HG03575 (cell line): ENCODE data around the gene OR9A2.

Source experiments
- ATAC-seq: cut with Tn5 transposase; IDR thresholded peaks from one replicate; pipeline ENCODE4 v1.9.1; 2021; ENCODE audit not compliant: unreplicated experiment, insufficient number of reproducible peaks, low FRiP score; ENCODE audit errors: extremely low read depth

The OR9A2 gene, protein sequence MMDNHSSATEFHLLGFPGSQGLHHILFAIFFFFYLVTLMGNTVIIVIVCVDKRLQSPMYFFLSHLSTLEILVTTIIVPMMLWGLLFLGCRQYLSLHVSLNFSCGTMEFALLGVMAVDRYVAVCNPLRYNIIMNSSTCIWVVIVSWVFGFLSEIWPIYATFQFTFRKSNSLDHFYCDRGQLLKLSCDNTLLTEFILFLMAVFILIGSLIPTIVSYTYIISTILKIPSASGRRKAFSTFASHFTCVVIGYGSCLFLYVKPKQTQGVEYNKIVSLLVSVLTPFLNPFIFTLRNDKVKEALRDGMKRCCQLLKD

DNA sequence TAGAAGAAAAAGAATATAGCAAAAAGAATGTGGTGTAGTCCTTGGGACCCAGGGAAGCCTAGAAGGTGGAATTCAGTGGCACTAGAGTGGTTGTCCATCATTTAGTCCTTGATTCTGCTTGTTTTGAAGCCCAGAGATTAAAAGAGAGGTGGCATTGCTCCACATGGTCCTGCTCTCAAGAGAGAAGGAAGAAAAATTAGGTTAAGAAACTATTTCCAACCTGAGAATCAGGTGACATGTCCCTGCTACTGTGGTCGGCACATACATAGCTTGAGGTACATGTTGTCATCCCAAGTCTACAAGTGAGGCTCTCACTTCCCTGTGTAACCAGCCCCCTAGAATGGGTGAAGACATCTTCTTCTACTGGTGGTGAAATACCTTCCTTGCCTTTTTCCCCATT lies at the start of gene OR9A2:
OR9A2 (minus strand) TSS at position 101 of the 400 bp plus-strand sequence; CDS start at position 101, 0 bp downstream.
- no peak for ATAC-seq

DNA sequence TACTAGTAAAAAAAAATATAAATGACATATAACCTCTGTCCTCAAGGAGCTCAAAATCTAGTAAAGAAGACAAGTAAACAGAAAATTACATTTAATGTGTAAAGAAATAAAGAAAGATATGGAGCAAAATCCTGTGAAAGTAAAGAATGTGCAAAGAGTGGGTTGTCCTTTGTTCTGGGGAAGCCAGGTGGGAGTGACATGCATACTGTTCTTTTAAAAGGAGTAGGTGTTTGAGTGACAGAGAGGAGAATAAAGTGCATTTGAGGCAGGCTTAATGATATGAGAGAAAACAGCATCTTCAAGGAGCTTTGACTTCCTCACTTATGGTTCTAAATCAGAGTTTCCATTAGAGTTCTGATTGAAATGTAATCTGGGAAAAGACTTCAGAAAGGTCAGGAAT lies 47.2 kb upstream of the OR9A2 start:
- ATAC-seq: no peak

DNA sequence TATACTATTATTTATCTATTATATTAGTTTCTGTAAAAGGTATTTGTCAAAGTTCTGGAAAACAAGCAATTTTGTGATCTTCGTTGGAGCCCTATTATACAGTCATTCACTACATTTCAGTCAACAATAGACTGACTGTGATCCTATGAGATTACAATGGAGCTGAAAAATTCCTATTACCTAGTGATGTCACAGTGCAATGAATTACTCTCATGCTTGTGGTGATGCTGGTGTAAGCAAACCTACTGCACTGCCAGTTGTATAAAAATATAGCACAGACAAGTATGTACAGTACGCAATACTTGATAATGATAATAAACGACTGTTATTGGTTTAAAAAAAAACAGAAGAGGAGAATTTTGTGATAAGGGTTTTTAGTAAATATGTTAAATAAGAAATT lies 46.6 kb upstream of the OR9A2 start:
- ATAC-seq: no peak

DNA sequence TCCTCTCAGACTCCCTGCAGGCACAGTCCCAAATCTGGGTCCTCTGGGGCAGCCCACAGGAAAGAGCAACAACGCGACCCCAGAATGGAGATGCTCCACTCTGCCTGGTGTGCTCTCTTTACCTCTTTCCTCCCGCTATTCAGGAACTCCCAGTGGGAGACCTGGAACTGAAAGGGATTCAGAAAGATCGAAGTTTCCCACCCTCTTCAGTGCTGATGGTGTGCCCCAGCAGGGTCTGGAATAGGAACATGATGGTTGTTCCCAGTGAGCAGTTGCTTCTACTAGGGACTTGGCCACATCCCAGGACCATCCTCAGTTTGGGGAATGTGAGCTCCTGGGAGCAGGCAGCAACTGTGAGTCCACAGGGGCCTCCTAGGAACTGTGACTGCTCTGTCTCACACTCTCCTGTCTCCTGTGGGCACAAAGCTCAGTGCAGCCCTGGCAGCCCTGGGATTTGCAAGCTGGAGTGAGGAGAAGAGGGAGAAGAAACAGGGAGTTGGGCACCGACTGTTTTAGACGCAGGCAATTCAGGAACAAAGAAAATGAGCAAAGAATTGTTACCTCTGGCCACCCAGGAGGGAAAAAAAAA lies 43.1 kb upstream of the OR9A2 start:
- ATAC-seq: no peak

DNA sequence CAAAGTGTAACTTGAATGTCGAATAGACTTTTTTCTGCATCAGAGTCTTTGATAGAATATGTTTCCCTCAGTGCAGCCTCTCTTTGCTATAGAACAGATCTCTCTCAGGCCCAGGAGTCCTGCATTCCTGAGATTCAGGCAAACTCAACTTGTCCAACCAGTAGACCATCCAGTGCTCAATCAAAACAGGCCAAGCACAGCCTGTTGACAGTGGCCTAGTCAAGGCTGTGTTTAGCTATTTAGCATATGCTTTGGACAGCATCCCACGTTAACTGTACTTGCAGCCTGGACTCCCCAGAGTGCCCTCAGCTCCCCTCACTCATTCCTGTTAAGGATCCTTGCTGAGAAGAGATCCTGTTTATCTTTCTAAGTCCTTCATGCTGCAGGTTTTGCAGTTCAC lies 41.5 kb upstream of the OR9A2 start:
- ATAC-seq: no peak

DNA sequence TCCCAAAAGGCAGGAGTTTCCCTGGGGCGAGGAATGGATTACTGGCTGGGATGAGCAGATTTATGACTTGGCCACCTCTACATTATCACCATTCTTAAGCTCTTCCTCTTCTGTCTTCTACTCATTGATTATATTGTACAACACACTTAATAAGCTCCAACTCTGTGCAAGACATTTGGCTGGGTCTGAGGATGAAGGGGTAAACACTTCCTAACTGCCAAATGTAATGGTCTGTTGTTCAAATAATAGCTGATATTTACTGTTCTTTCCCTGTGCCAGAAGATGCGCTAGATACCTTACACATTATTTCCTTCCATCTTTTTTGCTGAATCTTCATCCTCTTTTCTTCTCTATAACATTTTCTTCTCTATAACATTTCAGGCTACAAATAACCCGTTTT lies 36.8 kb upstream of the OR9A2 start:
- ATAC-seq: no peak

DNA sequence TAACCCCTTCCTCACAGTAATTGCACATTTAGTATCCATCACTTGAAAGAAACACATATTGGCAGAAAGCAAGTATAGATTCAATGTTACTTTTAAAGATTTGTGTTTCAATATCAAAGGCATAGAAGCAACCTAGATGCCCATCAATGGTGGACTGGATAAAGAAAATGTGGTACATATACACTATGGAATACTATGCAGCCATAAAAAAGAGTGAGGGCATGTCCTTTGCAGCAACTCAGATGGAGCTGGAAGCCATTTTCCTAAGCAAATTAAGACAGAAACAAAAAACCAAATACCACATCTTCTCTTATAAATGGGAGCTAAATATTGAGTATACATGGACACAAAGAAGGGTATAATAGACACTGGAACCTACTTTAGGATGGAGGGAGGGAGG lies 28.8 kb upstream of the OR9A2 start:
- no peak for ATAC-seq

DNA sequence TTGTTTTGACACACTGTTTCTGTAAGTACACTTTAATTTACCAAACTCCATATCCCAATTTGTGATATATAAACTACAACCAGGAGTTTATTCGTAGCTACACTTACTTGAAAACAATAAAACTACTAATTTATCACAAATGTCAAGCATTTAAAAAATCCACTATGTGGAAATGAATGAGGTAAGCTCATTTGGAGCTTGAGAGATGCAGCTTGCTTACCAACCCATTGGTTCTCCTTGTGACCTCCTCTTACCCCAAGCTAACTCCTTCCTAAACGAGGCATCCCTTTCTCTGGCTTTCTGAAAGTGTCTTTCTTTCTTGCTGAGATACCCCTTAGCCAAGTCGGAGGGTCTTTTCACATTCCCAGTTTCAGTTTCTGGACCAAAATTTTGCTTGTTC lies 27.7 kb upstream of the OR9A2 start:
- no peak for ATAC-seq

DNA sequence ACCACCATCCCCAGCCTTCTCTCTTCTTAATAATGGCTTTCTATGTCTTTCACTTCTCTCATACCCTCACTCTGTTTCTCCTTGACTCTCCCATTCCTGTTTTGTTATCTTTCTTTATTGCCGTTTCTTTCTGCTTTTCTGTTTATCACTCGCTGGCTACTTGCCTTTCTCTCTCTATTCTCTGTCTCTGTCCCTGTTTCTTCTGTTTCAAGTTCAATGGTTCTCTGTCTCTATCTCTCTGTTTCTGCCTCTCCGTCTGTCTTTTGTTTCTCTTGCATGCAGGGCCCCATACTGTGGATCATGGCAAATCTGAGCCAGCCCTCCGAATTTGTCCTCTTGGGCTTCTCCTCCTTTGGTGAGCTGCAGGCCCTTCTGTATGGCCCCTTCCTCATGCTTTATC lies 25.1 kb upstream of the OR9A2 start, which contains the start of gene OR6V1:
OR6V1 (plus strand) TSS at position 301 of the 400 bp plus-strand sequence; CDS start at position 301, 0 bp downstream.
- no peak for ATAC-seq

DNA sequence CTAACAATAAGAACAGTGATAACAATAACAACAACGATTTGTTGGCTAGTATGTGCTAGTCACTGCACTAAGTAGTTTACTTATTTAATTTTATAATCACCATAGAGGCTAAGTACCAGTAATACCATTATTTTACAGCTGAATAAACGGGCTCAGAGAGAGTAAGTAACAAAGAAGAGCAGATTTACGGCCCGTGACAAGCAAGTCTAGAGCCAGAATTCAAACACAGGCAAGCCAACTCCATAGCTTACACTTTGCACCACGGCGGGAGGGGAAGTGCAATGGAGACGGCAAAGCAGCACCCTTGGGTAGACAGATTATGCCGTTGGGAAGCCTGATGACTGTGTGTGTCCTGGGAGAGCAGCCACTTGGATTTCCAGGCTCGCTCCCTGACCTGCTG lies 24.0 kb upstream of the OR9A2 start:
- no peak for ATAC-seq

DNA sequence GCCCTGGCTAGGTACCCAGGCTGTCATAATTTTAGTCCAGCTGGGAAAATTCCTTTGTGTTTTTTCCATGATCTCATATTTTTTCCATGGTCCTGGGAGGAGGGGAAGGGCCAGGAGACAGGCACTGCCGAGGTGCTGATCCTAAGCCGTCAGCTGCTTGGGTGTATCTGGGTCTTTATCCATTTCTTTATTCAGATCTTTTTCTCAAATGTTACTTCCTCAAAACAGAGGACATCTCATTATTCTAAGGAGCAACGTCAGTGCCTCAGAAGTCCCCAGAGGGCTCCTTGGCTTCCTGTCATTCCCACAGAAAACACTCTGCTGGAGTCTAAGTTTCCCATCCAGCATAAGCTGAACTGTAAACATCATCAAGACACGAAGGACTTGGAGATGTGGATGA lies 22.4 kb upstream of the OR9A2 start:
- no peak for ATAC-seq

DNA sequence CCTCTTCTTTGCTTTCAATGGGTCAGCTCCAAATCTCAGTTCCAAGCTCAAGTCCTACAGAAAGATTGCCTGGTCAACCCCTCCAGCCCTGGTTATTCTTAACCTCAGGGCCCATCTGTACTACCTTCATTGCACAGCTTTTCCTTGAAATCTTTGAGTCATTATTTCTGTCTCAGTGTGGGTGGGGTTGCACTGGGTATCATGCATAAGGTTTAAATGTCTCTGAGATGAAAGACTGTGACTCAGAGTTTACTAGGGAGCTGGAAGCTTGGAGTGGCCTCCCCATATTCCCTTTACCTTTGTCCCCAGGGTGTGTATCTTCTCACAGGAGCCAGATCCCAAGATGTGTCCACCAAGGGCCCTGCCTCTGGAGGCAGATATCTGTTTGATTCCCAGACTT lies 21.9 kb upstream of the OR9A2 start:
- no peak for ATAC-seq

DNA sequence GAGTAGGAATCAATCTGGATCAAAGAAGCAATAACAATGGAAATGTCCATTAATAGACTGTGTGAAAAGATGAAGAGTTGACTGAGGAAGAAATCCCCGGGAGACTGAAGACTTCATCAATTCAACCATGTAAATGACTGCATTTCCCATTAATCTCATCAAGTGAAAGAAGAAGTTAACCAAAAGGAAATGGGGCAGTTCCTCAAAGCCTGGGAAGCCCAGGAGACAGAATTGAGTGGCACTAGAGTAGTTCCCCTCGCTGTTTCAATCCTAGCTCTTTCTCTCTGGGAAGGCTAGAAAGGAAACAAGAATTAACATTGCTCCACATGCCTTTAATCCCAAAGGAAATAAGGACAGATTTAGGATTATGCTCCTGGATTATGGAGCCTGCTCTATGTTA lies 20.4 kb upstream of the OR9A2 start:
- ATAC-seq: no peak

DNA sequence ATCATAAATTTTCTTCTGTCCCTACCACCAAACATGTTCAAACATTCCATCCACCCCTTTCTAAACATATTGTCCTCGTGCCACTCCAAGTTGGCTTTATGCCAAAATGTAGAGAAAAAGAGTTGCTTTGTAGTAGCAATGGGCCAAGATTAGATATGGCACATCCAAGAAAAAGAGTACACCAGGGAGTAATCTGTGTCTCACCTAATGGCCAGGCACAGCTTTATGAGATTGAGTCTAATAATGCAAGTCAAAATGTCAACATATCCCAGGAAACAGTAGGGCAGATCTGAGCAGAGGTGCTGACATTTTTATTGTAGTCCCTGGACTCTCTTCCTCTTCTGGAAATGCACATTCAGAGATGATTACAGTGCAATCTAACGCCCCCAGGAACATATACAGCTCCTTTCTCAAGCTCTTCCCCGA lies 19.5 kb upstream of the OR9A2 start:
- ATAC-seq: no peak

DNA sequence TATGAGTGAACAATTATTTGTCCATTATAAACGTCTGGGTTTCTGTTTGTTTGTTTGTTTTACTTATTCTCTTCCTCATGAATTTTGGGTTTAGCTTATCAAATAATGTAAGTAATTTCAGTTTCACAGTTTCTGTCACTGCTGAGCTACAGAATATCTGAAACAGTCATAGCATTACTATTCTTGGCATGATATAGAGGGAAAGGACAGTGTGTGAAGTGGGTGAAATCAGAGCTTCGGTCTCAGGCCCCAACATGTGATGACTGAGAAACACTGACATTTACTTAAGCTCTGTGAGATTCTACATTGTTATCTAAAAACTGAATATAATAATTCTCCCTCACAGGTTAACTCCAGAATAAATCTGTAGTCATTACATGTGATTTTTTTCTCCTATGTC lies 16.5 kb upstream of the OR9A2 start:
- ATAC-seq: no peak

DNA sequence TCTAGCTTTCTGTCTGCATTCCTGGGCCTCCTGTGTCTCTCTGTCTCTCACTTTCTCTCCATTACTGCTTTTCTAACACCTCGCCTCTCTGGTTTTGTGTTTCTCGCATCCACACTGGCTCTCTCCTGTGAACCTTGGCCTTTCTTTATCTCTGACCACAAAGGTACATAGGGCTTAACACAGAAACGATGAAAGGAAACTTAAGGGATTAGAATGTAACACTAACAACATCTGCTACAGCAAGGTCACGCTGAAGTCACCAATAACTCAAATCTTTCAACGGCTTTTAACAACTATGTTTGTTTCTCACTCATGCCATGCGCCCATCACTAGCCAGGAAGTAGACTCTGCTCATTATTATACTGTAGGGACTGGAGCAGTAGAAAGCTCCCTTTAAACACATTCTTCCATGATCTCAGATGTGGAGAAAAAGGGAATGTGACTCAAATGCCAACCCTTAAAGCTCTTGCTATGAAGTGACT lies 15.9 kb upstream of the OR9A2 start:
- no peak for ATAC-seq

DNA sequence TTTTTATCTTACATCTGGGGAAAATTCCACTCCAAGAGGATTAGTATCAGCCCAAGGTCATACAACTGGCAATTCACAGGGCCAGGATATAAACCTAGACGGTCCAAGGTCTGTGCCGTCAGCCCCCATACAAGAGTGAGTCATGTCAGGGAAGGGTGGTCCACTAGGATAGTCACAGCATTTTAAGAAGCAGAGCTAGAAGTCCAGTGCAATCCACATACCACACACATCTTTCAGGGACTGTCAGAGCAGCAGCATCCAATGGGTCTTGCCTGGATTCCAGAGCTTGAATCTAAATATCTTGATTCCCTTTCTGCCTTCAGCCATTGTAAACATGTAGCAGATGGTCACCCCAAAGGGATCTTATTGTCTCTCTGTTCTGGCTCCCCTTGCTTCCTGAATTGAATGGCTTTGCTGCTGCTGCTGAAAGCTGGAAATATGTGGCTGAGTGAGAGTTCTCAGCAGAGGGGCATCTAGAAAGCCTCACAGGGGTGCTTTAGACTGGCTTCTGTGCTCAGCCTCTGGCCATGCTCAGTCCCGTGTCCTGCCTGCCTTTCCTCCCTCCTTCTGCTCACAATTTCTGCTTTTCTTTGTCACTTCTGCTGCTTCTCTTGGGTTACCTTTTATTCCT lies 15.3 kb upstream of the OR9A2 start:
- ATAC-seq: no peak

DNA sequence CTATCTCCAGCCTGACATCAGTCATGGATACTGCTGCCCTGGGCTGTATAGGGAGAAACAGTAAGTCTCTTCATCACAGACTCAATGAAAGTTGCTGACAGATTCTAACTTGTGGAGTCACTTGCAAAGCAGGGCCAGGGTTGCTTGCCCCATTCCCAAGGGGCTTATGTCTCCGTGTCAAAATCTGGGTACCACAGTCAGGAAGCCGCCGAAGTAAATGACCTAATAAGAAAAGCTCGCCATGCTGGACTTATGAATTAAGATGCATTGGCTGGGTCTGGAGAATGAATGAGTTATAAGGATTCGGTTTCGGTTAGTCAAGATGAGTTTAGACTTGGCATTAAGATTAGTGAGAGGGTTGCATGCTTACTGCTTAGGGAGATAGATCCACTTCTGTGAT lies 14.4 kb upstream of the OR9A2 start:
- no peak for ATAC-seq

DNA sequence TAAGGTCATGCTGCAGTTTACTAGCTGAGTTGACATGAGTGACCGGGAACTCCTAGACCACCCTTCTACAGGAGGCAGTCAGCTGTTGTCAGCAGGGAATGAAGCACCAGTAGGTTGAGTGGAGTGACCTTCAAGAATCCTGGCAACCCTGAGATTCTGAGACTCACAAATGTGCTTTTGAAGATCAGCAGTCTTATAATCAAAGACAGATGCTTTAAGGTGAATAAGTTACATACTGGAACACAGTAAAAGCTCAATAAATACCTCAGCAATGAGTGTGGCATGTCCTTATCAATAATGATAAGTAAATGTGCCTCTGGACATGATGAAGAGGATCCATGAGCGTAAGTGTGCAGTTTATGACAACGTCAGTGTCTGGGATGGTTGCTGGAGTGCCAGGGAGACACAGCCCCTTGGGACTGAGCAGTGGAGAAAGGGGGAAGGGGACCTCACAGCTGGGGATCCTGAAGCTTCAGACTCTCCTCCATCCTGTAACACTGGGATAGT lies 13.3 kb upstream of the OR9A2 start:
- no peak for ATAC-seq

DNA sequence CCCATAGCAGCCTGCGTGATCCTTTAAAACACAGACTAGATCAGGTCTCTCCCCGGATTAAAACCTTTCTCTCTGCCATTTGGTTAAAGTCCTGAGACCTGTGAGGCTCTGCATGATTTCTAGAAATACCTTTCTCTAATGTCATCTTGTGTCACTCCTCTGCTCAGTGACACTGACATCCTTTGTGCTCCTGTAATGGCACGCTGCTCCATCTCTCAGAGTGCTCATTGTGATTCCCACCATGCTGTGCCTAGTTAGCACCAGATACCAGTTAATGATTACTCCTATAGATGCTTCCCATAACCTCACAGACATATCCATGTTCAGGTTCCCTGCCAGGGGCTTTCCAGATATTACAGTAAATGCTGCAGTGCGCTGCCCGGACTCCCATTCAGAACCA lies 11.7 kb upstream of the OR9A2 start:
- ATAC-seq: no peak
